NCI-H510A (cell line): ENCODE results near the gene WASHC4.
"Not testable (repeated sequence)": the region's sequence is repeated elsewhere in the genome, so short reads cannot be mapped to it uniquely, and the experiment has no call there.

Experiments
- DNase-seq: peaks from one replicate; lab custom pipeline; 2025; lab: John Stamatoyannopoulos, UW

WASHC4 gene

DNA sequence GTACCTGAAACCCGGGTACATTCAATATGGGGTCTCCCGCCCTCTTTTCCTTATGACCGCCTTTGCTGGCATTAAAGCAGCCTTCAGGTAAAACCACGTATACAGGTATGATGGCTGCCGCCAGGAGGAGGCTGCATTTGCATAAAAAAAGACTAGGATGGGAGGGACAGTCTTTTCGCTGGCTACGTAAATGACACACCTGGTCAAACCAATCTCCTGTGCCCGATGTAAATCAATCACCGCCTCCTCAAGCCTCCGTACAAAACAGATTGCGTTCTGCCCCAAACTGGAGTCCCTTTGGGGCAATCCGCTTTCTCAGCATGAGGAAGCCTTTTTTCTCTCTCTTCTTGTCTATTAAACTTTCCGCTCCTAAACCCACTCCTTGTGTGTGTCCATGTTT is 15.2 kb upstream of the WASHC4 start:
- DNase-seq: peak; percentile 21

DNA sequence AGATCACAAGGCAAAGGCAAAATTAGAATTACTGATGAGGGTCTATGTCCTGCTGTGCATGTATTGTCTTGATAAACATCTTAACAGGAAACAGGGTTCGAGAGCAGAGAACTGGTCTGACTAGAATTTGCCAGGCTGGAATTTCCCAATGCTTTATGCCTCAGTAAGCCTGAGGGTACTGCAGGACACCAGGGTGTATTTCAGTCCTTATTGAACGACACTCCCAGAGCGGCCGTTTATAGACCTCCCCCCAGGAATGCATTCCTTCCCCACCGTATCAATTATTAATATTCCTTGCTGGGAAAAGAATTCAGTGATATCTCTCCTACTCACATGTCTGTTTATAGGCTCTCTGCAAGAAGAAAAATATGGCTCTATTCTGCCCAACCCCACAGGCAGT is 12.2 kb upstream of the WASHC4 start:
- not testable (repeated sequence) for DNase-seq

- DNase-seq: no peak
Observed at GRCh38 chr12:105099356-105099755, 8.2 kb upstream of the WASHC4 start.

DNA sequence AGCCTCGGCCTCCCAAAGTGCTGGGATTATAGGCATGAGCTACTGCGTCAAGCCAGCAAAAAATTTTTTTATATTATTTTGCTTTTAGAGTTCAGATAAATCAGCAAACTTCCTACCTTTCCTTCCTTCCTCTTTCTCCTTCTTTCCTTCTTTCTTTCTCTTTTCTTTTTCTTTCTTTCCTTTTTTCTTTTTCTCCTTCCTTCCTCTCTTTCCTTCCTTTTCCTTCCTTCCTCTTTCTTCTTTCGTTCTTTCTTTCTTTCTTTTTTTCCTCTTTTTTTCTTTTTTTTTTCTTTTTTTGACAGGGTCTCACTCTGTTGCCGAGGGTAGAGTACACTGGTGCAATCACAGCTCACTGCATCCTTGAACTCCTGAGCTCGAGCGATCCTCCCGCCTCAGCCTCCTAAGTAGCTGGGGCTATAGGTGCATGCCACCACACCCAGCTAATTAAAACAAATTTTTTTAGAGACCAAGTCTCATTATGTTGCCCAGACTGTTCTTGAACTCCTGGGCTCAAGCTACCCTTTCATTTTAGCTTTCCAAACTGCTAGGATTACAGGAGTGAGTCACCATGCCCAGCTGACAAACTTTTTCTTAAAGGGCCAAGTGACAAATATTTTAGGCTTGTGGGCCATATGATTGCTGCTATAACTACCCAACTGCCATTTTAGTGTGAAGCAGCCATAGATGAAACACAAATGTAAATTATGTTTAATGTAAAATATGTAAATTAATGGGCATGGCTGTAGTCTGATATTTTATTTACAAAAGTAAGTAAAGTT is 7.1 kb upstream of the WASHC4 start:
- no peak for DNase-seq

DNA sequence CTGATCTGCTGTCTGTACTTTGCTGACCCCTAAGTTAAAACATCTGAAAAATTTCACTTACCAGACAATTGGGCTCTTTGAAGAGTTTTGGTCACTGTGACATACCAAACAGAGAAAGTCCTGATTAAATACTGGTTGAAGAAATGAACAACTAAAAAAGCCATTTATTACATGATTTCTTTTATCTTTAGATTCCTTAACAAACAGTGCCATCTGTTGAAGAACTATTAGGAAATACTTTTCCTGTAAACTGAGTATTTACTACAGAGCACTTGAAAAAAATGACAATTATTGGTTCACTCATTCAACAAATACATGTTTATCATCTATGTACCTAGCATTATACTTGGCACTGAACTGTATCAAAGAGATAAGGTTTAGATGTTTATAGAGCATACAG is 6.5 kb upstream of the WASHC4 start:
- DNase-seq: no peak

DNA sequence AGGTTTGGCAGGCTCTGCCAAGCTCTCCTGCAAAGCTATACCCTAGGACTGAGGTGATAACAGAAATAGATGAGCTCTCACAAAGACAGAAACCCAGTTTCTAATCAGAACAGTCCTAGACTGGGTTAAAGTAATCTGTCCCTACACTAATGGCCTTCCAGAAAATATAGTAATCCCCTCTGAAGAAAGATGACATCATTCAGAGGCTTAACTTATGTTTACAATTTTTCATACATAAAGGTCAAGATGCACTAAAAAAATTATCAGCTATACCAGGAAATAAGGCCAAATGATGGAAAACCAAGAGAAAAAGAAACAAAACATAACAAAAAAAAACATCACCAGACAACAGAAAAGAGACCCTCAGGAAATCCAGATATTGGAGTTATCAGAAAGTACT is 4.9 kb upstream of the WASHC4 start:
- no peak for DNase-seq

GRCh38 chr12:105104762-105105161 is 2.8 kb upstream of the WASHC4 start:
- DNase-seq: no peak

DNA sequence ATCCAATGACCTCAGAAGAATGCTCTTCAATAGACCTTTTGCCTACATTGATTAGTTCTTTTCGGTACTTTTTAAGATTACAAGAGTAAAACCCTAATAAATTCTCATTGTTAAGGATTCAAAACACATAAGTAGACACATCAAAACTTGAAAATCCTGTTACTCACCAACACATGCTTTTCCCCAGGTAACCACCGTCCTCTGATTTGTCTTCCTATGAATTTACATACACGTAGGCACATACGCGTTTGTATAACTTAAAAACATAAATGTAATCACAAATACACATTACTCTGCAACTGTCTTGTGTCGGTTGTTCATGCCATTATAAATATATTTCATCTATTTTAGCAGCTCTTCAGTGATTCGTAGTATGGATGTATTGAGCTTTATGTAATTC is 910 bp upstream of the WASHC4 start:
- DNase-seq: no peak

- DNase-seq: no peak
Observed at GRCh38 chr12:105107171-105107493, 399 bp upstream of the WASHC4 start.

GRCh38 chr12:105109465-105110212 is 2.1 kb downstream of the WASHC4 start:
- DNase-seq: no peak

DNA sequence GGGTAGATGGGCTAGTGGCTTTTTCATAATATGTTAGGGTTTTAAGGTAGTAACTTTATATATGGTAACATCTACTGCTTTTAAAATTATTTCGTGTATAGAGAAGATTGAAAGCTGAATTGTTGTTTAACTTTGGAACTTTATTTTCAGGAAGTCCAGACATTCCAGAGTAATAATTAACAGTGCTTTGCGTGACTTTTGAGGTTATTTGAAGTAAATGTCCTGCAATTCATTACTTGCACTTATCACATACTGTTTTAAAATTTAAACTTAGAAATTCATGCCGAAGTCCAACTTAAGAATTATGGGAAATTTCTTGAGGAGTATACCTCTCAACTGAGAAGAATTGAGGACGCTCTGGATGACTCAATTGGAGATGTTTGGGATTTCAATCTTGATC is 3.3 kb downstream of the WASHC4 start:
- no peak for DNase-seq

- no peak for DNase-seq
Observed at GRCh38 chr12:105113094-105113493, 5.6 kb downstream of the WASHC4 start.

DNA sequence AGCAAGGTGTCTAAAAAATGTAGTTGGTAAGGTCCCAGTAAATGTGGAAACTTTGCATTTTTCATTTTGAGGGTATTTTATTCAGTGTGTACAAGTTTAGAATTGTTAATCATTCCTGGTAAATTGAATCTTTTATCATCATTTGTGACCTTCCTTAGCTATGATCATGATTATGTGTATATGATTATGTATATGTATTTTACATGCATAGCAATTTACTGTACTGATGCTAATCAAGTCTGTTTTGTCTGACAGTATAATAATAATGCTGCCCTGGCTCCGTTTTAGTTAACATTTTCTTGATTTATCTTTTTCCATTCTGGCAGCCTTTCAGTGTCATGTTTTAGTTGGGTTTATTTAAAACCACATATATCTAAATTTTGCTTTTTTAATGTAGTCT is 9.4 kb downstream of the WASHC4 start:
- no peak for DNase-seq

DNA sequence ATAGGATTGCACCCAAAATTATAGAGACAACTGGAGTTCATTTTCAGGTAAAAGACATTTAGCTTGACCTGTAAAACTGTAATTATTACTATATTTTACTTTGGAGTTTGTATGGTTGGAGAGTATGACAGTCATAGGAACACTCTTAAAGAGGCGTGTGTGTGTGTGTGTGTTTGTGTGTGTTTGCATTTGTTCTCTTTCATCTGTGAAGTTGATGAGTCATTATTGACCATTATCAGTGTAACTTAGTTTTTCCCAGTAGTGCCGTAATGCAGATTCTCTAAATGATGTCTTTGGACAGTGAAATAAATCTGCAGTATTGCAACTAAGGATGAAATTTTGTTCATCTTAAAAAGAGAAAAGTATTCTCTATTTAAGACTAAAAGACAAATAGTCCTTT is 13.0 kb downstream of the WASHC4 start:
- DNase-seq: no peak

DNA sequence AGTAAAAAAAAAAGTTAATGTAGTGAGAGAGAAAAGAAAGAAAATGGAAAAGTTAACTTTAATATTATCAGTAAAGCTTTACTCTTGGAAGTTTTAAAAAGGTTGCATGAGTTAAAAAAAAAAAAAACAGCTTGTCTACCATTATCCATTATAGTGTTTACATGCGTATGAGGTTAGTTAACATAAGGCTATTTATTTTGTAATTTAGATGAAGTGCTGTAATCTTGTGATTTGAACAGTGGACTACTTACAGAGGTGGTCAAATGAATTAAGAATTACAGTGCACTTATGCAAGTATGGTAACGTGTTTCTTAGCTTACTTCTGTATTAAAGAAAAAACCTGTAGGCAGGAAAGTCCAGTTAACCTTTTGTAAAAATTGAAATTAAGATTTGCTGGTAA is 30.7 kb downstream of the WASHC4 start:
- DNase-seq: no peak

DNA sequence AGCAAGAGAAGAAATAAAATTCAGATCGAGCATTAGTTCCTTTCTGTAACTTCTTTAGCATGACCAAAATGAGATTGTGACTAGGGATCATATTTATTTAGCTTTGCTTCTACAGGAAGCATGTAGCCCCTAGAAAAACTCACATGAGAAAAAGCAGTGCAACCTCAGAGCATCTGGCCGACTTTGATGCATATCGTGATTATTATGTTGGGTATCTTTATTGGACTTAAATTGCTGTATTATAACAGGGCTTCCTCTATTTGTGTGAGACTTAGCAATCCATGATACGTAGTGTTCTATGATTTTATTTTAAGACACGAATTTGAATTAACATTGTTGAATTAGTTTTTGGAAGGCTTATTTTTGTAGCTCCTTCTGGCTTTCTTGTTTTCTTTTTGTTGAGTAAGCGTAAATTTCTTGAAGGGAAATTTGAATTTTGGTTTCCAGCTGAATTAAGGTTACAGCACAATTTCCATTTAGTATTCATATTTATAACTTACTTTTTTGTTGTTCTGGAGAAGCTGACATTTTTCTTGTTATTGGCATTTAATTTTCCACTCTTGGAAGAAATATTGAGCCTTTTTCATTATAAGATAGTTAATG is 33.9 kb downstream of the WASHC4 start:
- DNase-seq: no peak

DNA sequence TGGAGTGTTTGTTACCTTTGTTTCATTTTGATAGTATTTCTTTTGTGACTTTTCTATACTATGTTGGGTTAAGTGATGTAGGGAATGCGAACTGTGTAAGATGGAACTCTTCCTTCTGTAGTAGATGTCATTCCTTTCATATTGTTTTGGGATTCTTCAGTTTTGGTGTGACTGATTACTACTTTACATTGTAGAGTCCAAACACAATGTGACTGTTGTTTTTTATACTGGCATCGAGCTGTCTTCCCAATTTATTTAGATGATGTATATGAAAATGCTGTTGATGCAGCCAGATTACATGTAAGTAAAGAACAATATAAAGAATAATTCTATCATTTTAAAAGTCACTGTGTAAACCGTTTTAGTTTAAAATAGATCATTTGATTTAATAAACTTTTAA is 34.7 kb downstream of the WASHC4 start:
- DNase-seq: no peak

DNA sequence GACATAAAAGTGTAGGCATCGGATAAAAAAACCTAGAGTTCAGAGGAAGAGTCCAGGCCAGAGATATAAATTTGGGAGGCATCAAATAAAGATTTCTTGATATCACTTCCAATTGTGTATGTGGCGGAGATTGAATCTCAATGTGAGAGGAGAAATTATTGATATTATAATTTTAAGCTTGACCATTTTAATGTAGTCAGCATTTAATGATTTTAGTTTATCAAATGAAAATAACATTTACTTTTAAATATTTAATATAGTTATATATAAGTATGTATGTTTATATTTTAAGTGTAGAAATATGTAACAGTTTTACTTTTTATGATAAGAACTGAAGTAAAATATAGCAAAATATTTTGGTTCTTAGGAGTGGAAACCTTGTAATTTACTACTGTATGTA is 48.7 kb downstream of the WASHC4 start:
- no peak for DNase-seq

DNA sequence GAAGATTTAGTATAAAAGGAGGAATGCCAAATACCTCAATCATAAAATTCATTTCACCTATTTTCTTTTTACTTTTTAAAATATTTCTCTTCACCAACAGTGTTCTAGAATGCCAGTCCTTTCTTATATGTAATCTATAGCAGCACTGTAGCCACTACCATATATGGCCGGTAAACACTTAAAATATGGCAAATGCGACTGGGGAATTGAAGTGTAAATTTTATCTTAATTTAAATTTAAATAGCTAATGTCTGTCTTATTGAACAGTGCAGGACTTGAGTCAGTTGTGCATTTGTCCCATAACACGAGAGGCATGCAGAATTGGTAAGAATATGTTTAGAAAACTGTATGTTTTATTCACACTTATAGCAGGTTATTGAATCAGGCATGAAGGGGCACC is 50.1 kb downstream of the WASHC4 start:
- DNase-seq: no peak

DNA sequence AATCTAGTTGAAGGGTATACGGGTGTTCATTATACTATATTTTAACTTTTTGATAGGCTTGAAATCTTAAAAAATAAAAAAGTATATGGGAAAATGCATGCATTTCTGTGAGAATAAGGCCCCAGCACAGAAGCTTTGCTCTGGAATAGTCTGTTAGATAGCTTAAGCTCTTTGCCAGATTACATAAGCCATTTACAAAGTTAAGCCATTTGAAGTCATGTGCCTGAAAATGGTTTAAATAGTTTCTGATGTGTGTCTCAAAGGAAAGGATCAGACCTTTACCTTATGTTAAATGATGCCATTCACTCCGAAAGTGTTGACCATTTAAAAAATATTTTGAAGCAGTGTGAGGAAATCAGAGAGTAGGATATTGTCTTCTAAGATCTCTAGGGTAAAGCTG is 51.3 kb downstream of the WASHC4 start:
- no peak for DNase-seq

DNA sequence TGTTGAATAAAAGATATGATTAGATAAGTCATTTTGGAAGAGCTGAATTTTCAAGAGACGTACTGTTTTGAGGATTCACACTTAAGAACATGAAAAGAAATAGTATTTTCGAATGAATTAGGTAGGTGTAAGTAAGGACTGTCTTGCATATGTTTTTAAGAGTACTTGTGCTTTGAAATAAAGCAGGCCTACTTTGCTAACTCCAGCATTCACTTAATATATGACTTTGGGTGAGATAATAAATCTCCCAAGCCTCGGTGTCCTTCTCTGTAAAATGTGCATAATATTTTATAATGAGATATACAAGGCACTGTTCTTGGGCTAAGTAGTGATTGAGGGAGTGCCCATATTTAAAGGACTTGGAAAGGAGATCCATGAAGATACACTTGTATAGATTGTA is 54.6 kb downstream of the WASHC4 start:
- DNase-seq: no peak

GRCh38 chr12:105164068-105164467 is 56.5 kb downstream of the WASHC4 start:
- peak; percentile 5 for DNase-seq

GRCh38 chr12:105166736-105167135 is 59.2 kb downstream of the WASHC4 start:
- no peak for DNase-seq
